ENCODE data around the gene PCDH8.
"Not testable (repeated sequence)": the region's sequence is repeated elsewhere in the genome, so short reads cannot be mapped to it uniquely, and the experiment has no call there.

PCDH8 gene

GRCh38 chr13:52850396-52851136 lies 2.1 kb upstream of the PCDH8 start:
- DNase-seq: no peak

- no peak for DNase-seq
Observed at GRCh38 chr13:52850072-52850395, 1.6 kb upstream of the PCDH8 start.

DNA sequence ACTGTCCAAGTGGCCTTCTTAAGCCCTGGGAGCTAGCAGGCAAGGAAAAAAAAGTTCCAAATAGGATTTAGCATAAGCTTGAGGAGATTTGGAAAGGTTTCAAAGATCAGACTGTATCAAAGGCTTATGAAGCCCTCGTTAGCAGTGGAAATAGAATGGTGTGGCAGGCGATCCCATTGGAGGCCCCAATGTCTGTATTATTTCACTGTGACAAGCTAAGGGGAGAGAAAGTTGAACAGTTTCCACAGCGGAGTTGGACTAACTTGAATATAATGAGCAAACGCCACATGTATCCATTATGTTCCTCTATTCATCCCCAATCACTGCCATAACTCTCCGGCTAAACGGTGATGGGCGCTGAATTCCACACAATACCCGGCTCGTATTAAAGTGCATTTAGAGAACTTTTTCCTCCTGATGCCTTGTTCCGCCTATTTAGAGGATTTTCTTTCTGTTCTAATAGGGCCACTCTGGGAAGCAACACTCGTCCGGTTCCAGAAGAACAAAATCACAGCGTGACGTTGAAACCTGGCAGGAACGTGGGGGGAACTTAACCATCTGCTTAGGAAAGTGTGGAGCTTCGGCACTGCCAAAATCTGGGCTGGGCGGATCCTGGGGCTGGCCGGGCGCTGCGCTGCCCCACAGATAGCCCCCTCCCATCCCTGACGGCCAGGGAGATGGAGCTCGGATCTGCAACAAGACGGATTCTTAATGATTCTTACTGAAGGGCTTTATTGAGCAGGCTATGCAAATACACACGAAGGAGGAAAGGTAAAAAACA lies 1.0 kb upstream of the PCDH8 start:
- DNase-seq: no peak

DNA sequence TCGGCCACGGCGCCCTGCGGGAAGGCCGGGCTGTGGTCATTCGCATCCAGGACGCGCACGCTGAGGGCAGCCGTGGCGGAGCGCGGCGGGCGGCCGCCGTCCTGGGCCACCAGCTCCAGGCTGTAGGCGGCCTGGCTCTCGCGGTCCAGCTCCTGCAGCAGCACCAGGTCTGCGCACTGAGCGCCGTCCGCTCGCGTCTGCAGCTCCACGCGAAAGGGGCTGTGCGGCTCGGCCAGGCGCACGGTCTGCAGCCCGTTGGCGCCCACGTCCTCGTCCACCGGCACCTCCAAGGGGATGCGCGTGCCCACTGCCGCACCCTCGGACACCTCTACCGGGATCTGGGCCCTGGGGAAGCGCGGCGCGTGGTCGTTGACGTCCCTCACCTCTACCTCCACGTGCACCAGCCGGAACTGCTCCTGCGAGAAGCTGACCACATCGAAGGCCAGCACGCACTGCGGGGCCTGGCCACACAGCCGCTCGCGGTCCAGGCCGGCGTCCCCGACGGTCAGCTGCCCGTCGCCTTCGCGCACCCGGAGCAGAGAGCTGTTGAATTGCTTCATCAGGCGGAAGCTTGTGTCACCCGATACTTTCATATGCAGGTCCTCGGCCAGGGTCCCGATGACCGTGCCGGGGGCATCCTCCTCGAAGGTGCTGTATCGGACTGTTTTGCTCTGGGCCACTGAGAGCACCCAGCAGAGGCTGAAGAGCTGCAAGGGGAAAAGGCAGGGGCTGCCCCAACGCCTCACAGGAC lies 583 bp downstream of the PCDH8 start:
- no peak for DNase-seq

DNA sequence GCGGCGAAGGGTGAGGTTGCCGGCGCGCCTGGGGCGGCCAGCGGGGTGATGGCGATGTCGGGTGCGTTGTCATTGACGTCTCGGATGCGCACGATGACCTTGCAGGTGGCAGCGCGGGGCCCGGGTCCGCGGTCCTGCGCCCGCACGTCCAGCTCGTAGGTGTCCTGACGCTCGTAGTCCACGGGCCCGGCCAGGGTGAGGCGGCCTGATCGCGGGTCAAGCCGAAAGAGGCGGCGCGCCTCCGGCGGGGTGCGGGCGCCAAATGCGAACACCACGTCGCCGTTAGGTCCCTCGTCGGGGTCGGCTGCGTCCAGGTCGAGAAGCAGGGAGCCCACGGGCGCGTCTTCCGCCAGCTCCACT lies 1.1 kb downstream of the PCDH8 start:
- DNase-seq: no peak

DNA sequence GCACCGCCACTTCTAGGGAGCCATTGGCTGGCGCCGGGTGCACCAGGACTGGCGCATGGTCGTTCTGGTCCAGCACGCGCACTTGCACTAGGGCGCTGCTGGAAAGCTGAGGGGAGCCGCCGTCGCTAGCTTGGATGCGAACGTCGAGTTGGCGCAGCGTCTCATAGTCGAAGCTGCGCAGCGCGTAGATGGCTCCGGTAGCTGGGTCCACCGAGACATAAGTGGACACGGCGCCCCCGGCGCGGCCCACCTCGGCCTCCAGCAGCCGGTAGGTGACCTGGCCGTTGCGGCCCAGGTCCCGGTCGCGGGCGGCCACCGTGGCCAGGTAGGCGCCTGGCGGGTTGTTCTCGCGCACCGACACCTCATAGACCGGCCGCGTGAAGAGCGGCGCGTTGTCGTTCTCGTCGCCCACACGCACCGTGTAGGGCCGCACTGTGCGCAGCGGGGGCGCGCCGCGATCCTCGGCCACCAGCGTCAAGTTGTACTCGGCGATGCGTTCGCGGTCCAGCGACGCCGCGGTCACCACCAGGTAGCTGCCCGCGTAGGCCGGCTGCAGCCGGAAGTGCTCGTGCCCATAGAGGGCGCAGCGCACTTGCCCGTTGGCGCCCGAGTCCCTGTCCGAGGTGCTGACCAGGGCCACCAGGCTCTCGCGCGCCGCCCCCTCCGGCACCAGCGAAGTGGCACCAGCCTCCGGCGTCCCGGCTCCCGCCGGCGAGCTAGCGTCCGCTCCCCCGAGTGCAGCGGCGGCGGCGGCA lies 1.7 kb downstream of the PCDH8 start:
- DNase-seq: no peak

DNA sequence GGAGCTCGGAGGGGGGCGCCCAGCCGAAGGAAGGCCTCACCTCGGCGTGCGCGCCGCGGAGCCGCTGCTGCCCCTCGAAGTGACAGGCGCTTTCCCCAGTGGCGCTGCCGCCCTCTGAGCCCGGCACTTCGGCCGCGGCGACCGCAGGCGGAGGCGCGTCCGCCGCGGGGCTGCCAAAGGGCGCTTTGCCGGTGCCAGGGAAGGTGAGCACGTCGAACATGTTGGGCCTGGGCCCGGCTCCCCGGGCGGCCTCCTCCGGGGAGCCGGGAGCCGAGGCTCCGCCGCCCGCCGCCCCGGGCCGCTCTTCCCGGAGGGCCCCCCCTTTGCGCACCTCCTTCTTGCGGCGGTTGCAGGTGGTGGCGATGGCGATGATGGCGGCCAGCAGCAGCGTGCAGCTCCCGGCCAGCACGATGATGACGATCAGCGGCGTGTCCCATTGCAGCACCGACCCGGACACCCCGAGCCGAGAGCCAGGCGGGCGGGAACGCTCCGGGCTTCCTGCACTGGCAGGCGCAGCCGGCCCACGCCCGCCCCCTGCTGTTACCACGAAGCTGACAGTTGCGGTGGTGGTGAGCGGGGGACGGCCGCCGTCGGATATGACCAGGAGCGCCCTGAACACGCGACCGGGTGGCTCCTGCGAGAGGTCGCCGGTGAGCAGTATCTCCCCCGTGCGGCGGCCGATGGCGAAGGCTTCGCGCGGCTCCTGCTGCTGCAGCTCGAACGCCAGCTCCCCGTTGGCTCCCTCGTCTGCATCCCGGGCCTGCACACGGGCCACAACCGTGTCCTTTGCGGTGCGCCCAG lies 2.5 kb downstream of the PCDH8 start:
- DNase-seq: no peak

DNA sequence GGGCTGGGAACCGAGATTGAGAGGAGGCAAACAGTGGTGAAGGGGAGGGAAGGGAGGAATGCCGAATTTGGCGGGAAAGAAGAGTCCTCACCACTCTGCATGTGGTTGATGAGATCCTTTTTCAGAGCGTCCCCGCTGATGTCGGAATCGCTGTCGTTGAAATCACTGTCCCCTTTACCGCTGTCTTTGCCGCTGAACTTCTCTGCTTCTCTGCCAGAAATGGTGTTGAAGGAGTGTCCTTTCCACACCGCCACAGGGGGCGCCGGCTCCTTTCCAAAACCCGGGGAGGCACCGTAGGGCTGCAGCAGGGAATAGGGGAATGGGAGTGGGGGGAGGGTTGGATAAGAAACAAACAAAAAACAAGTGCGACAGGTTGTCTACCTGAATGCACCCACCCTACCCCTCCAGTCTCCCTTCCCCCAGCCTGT lies 3.1 kb downstream of the PCDH8 start:
- DNase-seq: no peak

DNA sequence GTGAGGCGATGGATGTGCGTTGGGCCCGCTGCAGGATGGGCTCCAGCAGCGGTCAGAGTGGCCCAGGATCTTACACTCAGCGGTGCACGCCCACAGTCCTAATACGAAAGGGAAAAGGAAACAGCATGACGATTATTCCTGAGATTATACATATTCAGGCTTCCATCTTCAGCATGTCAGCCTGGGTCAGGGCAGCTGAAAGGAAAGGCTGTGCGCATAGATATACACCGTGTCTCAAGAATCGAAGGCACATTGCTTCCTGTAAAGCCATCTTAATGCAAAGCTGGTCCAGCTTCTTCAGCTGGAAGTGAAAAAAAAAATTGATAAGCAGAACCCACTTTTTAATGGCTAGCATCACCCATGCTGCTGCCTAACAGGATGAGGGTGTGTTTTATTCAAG lies 3.6 kb downstream of the PCDH8 start:
- no peak for DNase-seq

GRCh38 chr13:52842441-52842840 lies 6.0 kb downstream of the PCDH8 start:
- DNase-seq: no peak

GRCh38 chr13:52840066-52840465 lies 8.4 kb downstream of the PCDH8 start:
- no peak for DNase-seq

DNA sequence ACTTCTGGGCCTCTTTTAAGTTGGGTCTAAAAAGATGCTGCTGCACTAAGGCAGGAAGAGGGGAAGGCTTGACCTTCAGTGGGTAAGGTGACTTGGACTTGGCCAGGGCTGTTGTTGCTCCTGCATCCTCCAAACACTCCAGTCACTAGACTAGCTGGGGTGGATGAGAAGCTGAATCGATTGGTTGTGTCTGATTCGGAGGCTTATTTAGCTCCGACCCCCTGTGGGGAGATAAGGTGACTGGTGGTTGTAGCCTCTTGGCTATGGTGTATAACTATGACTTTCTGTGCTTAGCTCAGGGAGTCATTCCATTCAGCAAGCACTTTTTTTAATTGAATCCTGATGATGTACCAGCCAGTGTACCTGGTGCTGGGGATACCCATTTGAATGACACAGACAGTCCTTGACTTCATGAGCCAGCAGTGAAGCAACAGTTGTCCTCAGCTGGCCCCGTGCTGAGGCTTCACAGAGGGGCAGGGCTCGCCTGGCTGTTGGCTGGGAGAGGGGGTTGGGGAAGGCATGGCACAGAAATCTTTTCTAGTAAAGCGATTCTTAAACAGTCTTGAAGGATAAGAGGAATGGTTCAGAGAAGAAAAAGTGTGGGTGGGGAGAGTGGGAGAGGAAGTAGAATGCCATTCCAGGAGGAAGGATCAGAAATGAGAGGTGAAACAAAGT lies 9.9 kb downstream of the PCDH8 start:
- DNase-seq: no peak

- no peak for DNase-seq
Observed at GRCh38 chr13:52837850-52838249, 10.6 kb downstream of the PCDH8 start.

GRCh38 chr13:52835071-52835839 lies 13.2 kb downstream of the PCDH8 start:
- DNase-seq: no peak

GRCh38 chr13:52833296-52833875 lies 15.1 kb downstream of the PCDH8 start:
- no peak for DNase-seq

GRCh38 chr13:52832313-52832712 lies 16.1 kb downstream of the PCDH8 start:
- no peak for DNase-seq

DNA sequence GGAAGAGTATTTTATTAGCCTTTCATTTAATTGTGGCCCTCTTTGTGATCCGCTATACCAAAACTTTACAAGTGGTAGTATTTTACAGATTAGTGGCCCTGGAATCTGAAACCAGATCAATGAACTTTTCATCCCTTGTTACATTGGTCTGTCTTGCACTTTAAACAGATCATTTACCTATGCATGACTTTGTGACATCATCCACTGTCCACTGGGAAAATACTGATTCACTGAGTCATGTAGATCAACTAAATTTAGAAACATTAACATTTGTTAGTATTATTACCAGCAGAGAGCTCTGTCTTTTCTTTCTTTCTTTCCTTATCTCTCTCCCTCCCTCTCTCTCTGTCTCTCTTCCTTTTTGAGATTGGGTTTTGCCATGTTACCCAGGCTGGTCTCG lies 17.5 kb downstream of the PCDH8 start:
- no peak for DNase-seq

DNA sequence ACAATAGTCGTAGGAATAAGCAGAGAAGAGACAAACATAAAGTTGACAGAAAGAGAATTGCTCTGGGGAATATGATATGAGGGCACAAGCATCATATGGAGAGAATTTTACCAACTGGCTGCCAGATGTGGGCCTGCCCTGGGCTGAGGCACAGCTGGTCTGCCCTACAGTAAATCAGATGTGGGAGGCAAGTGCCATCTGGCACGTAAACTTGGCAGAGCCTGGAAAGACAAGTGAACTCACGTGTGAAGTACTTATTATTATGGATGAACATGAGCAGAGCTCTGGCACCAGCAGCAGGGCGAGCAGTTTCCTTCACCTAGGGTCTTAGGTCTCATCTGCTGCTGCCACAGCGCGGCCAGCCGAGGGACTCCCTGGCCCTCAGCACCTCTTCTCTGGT lies 20.6 kb downstream of the PCDH8 start:
- DNase-seq: no peak

- DNase-seq: not testable (repeated sequence)
Observed at GRCh38 chr13:52817886-52818285, 30.6 kb downstream of the PCDH8 start.

GRCh38 chr13:52815330-52815729 lies 33.1 kb downstream of the PCDH8 start:
- DNase-seq: no peak

GRCh38 chr13:52812941-52813340 lies 35.5 kb downstream of the PCDH8 start:
- DNase-seq: no peak
